Stimulated activated CD8-positive, alpha-beta memory T cell treated with anti-CD3 and anti-CD28 coated beads, Interleukin-7, amount 100 ng/mL, for 24 hours (primary cell): ENCODE measurements around the gene PPP1R13B.
"Not testable (repeated sequence)": the region's sequence is repeated elsewhere in the genome, so short reads cannot be mapped to it uniquely, and the experiment has no call there.

ENCODE experiments used
- DNase-seq: peaks from one replicate; pipeline ENCODE4 v3.0.0-alpha.2; 2020; ENCODE audit warnings: low read depth

Gene PPP1R13B

DNA sequence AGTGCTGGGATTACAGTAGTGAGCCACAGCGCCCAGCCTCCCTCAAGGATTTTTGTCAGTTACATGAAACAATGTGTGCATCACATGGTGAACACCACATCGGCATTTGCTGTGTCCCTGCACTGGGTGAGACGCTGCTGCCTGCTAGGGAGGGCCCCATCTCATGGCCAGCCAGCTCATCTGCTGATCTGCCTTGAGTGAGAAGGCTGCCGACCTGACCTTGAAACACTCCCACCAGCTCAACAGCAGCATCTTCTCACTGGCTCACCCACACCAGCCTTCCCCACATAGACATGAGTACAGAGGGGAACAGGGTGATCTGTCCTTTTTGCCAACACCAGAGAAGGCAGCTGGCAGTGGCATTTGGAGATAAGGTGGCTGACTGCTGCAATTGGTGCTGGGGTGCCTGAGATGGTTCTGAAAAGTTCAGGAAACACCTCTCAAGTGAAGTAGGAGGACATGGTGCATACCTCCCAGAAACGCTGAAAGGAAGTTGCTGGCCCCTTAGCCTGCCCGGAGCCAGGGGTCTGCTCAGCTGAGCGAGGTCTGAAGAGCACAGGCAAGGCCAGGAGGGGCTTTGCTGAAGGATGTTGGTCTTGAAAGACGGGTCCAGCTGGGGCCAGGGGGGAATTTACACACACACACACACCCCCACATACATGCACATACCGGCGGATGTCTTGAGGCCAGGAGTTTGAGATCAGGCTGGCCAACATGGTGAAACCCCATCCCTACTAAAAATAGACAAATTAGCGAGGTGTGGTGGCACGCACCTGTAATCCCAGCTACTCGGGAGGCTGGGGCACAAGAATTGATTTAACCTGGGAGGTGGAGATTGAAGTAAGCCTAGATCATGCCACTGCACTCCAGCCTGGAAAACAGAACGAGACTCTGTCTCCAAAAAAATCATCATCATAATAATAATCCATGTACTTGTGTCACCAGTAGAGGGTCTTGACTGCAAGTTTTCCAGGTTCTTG lies 14.3 kb upstream of the PPP1R13B start:
- DNase-seq, result no peak

DNA sequence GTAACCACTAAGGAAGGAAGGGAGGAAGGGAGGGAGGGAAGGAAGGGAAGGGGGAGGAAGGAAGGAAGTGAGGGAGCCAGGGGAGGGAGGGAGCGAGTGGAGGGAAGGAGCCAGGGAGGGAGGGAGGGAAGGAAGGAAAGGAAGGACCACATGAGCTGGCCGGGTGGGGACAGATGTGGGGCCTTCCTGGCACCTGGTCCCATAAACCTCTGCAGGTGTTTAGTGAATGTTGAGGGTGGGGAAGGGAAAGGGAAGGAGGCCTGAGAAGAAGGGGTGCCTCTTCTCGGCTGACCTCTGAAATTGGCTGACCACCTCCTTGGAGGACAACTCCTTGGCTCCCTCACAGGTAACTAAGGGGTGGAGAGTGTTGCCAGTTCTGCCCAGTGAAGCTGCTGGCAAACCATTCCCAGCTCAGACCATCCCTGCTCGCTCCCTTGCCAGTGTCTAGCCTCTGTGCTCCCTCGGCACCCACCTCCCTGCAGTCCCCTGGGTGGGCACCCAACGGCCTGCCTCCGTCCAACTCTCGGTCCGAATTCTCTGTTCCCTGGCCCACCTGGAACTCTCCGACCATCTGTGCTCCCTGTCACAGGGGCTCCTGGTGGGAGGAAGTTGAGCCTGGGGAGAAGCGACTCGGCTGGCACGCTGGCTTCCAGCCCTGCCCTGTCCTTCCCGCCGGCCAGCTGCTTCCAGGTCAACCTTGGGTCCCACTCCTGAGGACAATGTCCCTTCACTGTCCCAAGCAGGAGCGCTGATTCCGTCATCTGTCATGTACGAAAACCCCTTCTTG lies 12.2 kb upstream of the PPP1R13B start:
- DNase-seq, result no peak

DNA sequence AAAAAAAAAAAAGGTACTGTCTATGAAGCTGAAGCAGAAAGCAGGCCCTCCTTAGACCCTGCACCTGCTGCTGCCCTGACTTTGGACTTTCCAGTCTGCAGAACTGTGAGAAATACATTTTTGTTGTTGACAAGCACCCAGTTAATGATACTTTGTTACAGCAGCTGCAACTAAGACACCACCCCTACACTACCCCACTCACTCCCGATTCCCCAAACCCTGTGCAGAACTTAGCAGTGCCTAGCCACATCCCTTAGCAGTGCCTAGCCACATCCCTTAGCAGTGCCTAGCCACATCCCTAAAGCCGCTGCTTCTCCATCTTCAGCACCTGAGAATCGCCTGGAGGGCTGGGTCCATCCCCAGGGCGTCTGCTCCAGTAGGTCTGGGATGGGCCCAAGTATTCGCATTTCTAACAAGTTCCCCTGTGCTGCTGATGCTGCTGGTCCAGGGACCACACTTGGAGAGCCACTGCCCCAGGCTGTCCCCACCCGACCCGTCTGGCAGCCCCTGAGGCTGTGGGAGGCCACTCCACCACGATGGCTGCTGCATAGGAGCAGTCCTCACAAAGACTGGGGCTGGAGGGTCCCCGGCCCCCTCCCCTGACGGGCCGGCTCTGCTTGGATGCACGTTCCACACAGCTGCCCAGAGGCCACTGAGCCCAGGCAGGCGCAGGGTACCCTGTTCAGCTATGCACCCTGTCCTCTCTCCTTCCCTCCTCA lies 10.8 kb upstream of the PPP1R13B start:
- no peak for DNase-seq

DNA sequence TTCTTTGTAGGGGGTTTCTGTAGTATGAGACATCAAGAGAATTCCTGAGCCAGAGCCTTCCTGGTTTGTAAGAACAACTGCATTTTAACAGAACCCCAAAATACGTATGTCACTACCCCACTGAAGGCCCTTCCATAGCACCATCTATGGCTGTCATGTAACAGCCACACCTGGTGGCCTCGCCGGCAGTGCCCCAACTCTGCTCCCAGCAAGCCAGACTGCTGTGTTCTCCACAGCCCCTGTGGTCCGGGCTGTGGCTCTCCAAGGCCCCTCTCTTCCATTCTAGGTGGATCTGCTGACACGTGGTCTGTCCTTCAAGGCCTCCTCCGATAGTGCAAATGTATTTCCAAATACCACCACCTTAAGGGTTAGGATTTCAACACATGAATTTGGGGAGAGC lies 9.9 kb upstream of the PPP1R13B start:
- DNase-seq, result no peak

DNA sequence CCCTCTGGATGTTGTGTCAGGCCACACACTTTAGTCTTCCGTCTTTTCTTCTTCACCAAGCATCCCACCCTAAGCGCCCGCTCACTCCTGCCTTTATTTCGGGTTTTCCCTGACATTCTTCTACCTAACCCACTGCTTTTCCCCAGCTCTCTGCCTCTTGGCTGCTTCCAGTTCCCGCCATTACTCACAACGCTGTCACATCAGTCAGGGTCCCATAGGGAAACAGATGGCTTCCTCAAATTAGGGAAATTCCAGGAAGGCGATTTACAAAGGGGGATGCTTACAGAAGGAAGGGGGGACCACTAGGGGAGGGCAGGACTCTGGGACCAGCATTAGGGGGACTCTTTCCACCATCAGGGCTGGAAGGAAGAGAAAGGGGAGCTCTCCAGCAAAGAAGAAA lies 9.2 kb upstream of the PPP1R13B start:
- DNase-seq, result no peak

DNA sequence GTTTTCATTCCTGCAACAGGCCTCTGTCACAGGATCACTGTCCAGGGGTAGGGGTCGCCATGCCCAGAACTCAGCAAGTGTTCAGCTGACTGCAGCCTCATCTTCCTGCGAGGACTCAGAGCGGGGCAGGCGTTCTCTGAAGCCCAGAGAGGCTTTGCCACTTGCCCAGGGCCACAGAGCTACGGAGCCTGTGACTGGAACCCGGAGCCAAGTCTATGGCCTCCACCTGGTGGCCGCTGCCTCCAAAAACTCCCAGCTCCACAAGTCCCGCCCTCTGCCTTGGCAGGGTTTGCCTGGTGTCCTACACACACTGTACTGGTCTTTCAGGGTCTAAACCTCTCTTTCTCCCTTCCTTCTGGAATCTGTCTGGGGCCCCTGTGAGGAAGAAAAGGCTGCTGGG lies 8.7 kb upstream of the PPP1R13B start:
- no peak for DNase-seq

DNA sequence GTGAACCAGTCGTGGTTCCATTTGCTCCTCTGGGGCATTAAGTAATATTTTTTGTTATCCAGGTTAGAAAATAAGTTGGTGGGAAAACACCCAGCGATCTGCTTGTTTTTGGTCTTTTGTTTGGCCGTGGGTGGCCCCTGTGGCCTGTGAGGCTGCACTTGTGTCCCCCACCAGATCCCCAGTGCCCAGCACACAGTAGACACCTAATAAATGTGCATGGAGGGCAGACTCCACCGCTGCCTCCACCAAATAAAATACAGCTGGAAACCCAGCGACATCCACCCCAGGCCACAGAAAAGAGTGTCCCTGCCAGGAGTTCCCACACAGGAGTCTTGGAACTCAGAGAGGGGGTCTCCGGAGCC lies 8.3 kb upstream of the PPP1R13B start:
- no peak for DNase-seq

DNA sequence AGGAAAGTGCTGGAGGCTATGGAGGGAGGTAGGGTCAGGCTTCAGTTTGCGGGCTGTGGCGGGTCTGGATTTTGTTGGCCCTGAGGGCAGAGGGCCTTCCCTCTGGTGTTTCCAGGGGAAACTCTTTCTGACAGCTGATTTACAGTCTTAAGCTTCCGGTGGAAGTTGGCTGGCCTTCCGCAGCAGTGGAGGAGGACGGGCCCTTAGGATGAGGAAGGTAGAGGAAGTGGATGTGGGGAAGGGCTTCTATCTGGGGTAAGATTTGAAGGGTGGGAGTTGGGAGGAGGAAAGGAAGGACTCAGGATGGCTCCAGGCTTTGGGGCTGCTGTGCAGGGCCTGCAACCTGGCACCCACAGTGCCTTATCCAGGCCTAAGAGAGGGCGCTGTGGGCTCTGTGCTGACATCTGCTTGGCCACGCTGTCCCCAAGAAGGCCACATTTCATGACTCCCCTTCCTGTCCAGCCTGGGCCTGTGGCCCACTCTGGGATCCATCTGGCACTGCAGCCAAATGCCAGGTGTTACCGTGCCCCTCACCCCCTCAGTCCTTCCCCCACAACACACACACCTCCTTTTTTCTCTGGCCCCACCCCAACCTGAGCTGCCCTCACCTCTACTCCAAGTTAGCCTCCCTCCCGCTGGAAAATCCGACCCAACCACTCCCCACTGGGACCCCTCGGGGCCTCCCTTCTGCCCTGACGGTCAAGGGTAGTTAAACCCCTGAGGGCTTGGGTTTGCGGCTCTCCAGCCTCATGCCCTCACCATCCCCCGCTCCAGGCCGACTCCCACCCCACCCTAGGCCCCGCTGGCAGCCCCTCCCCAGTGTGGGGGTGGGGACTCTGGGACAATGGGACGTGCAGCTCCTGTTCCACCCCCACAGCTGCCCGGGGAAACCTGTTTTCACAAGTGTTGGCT lies 7.7 kb upstream of the PPP1R13B start:
- DNase-seq, result no peak

DNA sequence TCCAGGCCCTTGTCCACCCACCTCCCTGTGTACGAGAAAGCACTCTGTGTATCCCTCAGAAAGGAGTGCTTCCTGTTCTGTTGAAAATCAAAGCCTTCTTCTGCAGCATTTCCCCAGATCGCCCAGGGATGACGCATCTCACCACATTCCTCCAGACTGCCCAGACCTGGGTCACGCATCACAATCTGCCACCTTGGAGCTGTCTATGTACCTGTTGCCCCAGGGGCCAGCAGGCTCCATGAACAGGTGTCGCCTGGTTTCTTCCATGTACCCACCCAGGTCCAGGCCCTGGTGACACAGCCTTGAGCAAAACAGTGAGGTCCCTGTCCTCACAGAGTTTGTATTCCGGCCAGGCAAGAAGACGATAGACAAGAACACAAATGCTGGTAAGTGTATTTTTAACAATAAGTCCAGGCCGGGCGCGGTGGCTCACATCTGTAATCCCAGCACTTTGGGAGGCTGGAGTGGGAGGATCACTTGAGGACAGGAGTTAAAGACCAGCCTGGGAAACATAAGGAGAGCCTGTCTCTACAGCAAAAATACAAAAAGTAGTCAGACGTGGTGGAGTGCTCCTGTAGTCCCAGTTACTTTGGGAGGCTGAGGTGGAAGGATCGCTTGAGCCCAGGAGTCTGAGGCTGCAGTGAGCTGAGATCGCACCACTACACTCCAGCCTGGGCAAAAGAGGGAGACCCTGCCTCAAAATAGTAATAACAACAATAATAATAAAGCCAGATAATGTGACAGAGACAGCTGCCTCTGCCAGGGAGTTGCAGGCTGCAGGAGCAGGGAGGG lies 6.8 kb upstream of the PPP1R13B start:
- DNase-seq, result no peak

DNA sequence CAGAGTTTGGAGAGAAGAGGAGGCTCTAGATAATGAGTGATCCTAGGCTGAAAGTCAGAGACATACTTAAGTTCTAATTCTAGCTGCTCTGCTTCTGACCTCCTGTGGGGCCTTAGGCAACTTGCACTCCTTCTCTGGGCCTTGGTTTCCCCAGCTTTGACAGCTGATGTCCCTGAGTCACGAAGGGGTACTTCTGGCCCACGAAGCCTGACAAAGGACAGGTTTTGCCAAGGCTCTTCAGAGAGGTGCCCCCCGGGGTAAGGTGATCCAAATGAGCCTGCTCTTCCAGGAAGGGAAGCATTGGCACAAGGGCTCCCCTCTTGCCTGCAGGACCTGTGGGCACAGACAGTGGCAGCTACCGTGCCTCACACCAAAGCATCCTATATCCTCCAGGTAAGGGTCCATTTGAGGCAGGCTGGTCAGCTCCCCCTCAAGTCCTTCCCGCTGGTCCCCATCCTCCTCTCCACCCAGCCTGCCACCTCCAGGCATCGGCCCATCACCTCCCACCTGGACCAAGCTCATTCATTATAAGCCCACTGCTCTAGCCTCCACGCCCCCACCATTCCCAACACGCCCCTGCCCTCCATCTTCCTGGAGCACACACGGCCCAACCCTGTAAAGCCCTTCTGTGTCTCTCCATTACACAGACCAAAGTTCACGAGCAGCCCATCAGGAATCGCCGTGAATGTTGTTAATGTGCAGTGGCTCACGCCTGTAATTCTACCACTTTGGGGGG lies 1.9 kb upstream of the PPP1R13B start:
- DNase-seq, result no peak

DNA sequence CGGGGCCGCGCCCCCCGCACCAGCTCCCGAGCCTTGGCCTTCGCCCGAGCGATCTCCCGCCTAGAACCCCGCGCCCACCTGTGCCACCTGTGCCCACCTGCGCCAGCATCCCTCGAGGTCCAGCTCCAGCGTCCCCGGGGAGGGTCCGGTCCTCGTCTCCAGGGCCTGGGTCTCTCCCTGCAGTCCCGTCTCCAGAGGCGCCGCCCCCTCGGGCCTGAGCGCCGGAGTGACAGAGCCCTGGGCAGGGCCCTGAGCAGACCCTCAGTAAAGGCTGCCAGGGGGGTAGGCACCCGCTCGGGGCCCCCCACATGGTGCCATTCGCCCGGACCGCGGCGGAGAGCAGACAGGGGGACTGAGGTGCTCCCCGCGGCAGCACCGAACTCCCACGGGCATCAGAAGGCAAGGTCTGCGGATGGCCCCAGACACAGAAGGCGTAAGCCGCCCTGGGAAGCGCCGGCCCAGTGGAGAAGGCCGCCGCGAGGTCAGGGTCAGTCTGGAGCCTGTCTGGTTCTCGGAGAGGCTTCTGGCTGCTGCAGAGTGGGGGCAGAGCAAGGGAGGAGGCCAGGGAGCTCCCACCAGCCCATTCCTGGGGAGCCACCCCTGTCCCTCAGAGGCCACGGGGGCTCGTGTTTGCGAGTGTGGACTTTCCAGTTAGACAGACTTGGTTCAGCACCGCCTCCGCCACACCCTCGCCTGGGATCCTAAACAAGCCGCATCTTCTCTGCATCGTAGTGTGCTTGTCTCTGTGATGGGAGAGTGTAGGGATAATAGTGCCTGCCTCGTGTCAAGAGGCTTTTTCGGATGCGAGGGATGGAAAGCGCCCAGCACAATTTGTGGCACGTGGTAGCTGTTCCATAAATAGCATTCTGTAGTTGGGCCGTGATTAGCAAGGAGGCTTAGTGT lies 1.1 kb upstream of the PPP1R13B start:
- no peak for DNase-seq

DNA sequence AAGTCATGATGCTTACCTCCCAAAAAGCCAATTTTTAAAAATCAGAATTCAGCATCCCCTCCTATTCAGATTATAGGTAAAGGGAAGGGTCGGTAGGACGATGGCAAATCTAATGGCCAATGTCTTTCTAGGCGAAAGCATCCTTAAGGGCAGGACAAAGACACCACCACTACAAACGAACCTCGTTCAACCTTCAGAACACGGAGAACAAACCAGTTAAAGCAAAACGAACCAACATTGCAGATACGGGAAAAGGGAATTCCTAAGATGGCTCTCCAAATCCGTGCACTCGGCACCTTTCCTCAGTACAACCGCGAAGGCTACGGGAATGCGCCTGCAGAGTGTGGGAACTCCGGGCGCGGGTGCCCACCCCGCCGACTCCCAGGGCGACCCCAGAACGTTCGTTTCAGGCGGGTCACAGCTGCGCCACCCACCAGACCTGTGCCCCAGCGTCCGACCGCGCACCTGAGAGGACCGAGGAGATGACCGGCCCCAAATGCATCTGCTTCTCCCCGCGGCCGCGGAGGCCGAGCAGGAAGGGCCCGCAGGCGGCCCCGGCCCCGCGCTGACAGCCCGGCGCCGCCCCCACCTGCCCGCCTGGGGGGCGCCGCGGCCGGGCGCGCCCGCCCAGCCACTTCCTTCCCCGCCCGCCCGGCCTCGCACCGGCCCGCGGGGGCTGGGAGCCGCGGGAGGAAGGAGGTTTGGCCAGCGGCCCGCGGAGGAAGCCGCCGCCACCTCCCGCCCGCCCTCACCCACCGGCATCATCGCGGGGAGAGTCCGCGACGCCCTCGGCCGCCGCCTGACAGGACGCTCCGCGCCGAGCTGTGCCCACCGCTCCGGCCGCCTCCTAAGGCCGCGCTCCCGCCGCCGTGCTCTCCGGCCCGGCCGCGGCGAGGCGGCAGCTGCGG lies 578 bp downstream of the PPP1R13B start:
- no peak for DNase-seq

DNA sequence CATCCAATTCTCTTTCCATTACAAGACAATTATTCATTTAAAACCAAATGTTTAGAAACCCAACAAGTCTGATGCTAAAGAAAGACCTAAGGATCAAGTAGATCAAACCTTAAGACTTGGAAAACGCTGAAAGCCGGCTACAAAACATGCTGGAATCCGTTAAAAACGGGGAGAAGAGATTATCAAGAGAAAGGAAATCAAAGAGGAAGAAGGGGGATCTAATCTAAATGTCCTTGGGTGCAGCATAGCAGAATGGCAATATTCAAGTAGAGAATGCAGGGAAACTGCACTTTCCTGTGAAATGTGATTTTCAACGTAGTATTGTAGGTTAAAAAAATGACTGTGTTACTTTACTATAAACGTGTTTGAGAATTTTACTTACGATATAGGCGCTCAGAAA lies 1.3 kb downstream of the PPP1R13B start:
- no peak for DNase-seq

DNA sequence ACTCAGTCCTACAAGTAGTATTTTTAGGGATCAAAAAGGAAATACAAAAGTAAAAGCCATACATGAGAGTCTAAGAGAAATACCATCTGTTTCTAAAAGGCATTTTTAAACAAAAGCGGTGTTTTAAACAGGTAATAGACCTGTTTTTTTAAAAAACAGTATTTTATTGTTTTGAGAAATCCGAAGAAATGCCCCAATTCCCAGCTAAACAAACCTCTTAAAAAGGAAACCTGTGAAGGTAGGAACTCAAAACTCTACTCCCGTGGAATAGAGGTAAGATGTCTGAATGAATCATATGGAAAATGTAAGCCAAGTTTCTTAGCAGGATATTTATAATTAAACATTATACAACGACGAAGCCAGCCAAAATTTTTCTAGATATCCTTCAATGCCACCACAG lies 2.0 kb downstream of the PPP1R13B start:
- no peak for DNase-seq

DNA sequence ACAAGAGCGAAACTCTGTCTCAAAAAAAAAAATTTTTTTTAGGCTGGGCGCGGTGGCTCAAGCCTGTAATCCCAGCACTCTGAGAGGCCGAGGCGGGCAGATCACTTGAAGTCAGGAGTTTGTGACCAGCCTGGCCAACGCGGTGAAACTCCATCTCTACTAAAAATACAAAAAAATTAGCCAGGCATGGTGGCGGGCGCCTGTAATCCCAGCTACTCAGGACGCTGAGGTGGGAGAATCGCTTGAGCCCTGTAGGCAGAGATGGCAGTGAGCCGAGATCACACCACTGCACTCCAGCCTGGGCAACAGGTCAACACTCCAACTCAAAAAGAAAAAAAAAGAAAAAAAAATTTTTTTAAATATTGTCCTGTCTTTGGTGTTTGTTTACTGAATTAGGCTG lies 6.1 kb downstream of the PPP1R13B start:
- not testable (repeated sequence) for DNase-seq

DNA sequence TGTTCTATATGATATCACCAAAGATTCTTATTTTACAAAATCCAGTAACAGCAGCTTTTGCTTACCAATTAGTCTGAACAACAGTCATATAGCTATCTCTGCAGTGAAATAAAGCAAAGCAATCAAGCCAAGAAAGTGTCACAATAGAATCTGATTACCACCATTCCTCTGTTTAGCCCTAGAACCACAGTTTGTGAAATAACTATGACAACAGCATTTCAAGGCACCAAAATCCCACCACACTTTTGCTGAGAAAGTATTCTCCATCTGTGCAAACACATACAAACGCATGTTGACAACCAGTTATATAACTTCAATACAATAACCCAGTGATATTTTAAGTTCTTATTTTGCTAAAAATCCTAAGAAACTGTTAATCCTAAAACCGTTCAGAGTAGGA lies 7.4 kb downstream of the PPP1R13B start:
- DNase-seq, result no peak

DNA sequence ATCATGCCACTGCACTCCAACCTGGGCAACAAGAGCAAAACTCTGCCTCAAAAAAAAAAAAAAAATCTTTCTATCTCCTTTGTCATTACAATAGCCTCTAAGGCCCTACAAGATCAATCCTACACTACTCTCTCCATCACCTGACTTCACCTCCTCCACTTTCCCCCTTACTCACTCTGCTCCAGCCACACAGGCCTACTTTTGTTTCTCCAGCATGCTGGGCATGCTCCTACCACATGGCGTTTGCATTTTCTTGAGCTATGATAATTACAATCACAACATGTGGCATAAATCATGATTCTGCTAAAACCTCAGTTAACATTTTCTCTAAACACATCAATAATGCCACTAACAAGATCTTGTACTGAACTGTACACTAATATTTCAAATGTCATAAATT lies 7.8 kb downstream of the PPP1R13B start:
- DNase-seq, result no peak

DNA sequence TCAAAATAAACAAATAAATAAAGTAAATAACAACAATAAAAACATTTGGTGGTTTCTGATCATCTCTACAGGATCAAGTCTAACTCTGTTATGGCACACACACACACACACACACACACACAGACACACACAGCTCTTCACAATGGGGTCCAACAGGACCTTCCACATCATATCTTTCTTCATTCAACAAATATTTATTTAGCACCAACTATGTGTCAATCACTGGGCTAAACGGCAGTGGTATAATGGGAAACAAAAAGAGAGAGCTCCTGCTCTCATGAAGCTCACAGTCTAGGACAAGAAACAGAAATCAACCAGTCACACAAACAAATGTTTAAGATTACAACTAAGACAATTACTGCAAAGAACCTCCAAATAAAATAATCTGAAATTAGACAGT lies 9.3 kb downstream of the PPP1R13B start:
- DNase-seq, result no peak
